H1 (cell line): ENCODE measurements around the gene CCN6.

Source experiments
- BCL11A ChIP-seq, 2 experiments: IDR thresholded peaks; one replicate each; pipeline ENCODE4 v1.6.1; 2011; ENCODE audit warnings: low read depth in 2 of 2, low read length in 2 of 2, mild to moderate bottlenecking in 2 of 2
- CHD2 ChIP-seq: IDR thresholded peaks from 2 replicates; pipeline ENCODE4 v1.6.1; 2012; ENCODE audit warnings: low read length, improper control_type of control experiment
- CTCF ChIP-seq, 3 experiments: IDR thresholded peaks; 1 replicate in 2 of 3; 2 replicates in 1 of 3; pipeline versions ENCODE4 v1.5.1 to v1.6.1; 2011; ENCODE audit warnings: low read length in 3 of 3, mild to moderate bottlenecking in 3 of 3, inconsistent platforms in 2 of 3, low read depth in 1 of 3, moderate library complexity in 1 of 3; ENCODE audit not compliant: insufficient read depth in 1 of 3; ENCODE audit errors: control extremely low read depth in 1 of 3
- JUND ChIP-seq: IDR thresholded peaks from 2 replicates; pipeline ENCODE4 v1.6.1; 2011; ENCODE audit warnings: mild to moderate bottlenecking, improper control_type of control experiment, low read length
- KDM1A ChIP-seq: fragments of 200-600, 300-600 bp; sonication (generic); IDR thresholded peaks from 2 replicates; pipeline ENCODE4 v1.7.1; 2016; ENCODE audit warnings: mild to moderate bottlenecking, low read length, borderline replicate concordance
- POLR2A ChIP-seq, 2 experiments: IDR thresholded peaks; 1 replicate in 1 of 2; 2 replicates in 1 of 2; pipeline ENCODE4 v1.6.1; 2011; ENCODE audit warnings: low read depth in 2 of 2, low read length in 2 of 2, mild to moderate bottlenecking in 2 of 2; ENCODE audit errors: control extremely low read depth in 1 of 2
- SIN3A ChIP-seq, 2 experiments: IDR thresholded peaks in 1 of 2; conservative IDR thresholded peaks in 1 of 2; 2 replicates each; pipeline ENCODE4 v1.6.1; 2011 to 2012; ENCODE audit warnings: low read length in 2 of 2, improper control_type of control experiment in 1 of 2, low read depth in 1 of 2, mild to moderate bottlenecking in 1 of 2
- SP2 ChIP-seq: IDR thresholded peaks from 2 replicates; pipeline ENCODE4 v1.6.1; 2012; ENCODE audit warnings: mild to moderate bottlenecking, low read length, inconsistent platforms
- TEAD4 ChIP-seq: IDR thresholded peaks from 2 replicates; pipeline ENCODE4 v1.6.1; 2012; ENCODE audit warnings: low read depth, low read length, inconsistent platforms, mixed read lengths
- TF ChIP-seq, protein P1 (sequence below): IDR thresholded peaks from 2 replicates; pipeline ENCODE4 v1.6.1; 2012; ENCODE audit warnings: inconsistent platforms

DNA sequence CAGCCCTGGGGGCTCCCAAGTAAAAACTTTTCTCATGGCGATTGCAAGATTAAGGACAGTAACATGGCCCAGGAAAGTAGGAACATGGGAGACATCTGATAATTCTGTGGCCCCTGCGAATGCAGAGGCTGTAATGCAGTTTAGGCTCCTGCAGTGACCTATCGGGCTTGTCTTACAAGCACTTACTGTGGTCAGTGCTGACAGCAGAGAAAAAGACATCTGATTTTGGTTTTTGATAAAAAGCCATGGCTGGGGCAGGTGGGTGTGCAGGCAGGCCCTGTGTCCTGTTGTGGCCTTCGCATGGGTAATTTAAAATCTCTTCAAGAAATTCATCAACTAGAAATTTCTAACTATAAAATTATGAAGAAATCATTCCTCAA is 19.3 kb upstream of the CCN6 start:
- TF ChIP-seq CTCF (IDR thresholded peaks at IDR 0.05; ENCODE audit: control extremely low read depth in 1 of 3, insufficient read depth in 1 of 3, low read depth in 1 of 3, low read length in 3 of 3) (no peak), JUND (no peak), KDM1A (no peak), SIN3A (conservative IDR thresholded peaks at IDR 0.05 in 1 of 2, IDR thresholded peaks at IDR 0.05 in 1 of 2; ENCODE audit: low read depth in 1 of 2, low read length in 2 of 2) (no peak), BCL11A (IDR thresholded peaks at IDR 0.05; ENCODE audit: low read depth in 2 of 2, low read length in 2 of 2) (no peak), SP2 (no peak), TEAD4 (no peak), POLR2A (IDR thresholded peaks at IDR 0.05; ENCODE audit: control extremely low read depth in 1 of 2, low read depth in 2 of 2, low read length in 2 of 2) (no peak), CHD2 (no peak)
- TF ChIP-seq, protein P1, sequence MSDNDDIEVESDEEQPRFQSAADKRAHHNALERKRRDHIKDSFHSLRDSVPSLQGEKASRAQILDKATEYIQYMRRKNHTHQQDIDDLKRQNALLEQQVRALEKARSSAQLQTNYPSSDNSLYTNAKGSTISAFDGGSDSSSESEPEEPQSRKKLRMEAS, result no peak
